Renal cortical epithelial cell (primary cell): Measurements from ENCODE around the gene ZNF180. TPM values are rescaled to one million over a fixed set of nuclear protein-coding genes. Genes with fewer than 3 reads are reported as not detected.
"Not testable (repeated sequence)": the region's sequence is repeated elsewhere in the genome, so short reads cannot be mapped to it uniquely, and the experiment has no call there.

Source experiments
- DNase-seq: peaks from one replicate; pipeline ENCODE4 v3.0.0-alpha.2; 2011; ENCODE audit warnings: low read depth
- total RNA-seq: library from RNA; depleted of rRNA; stranded (reverse); fragments of >200 nt; gene quantifications from 2 replicates; pipeline ENCODE4 v1.2.3, GENCODE V29; 2014

The ZNF180 gene
- total RNA-seq, 1 donor from 2014 or later: 14.4 TPM

DNA sequence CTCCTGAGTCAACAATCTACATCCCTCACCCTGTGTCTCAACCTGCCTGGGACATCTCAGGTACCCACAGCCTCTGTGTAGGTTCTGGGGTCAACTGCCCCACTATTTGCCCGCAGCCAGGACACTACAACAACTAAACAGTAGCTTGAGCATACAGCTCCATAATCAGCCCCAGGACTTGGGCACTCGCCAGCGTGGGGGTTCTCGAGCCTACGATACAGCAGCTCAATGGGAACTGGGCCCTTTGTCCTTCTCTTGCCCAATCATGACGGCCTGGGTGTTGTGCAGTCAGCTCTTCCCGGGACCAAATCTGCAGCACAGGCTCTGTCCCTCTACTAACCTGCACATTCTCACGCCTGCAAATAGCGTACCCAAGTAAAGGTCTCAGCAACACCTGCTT is 1.3 kb downstream of the ZNF180 start:
- no peak for DNase-seq

DNA sequence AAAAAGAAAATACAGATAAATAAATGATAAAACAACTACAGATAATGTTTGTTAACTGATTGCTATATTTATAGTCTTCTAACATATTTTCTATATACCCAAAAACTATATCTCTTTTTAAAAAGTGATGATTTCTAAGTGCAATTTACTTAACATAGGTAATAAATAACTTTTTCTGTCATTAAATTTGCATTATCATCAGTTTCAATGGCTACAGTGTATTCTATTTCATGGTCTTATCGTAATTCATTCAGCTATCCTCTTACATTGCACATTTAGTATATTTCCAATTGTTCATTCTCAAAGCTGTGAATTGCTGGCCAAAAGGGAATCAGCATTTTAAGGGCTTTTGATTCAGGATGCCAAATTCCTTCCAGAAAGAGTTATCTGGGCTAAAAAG is 3.6 kb downstream of the ZNF180 start:
- no peak for DNase-seq

DNA sequence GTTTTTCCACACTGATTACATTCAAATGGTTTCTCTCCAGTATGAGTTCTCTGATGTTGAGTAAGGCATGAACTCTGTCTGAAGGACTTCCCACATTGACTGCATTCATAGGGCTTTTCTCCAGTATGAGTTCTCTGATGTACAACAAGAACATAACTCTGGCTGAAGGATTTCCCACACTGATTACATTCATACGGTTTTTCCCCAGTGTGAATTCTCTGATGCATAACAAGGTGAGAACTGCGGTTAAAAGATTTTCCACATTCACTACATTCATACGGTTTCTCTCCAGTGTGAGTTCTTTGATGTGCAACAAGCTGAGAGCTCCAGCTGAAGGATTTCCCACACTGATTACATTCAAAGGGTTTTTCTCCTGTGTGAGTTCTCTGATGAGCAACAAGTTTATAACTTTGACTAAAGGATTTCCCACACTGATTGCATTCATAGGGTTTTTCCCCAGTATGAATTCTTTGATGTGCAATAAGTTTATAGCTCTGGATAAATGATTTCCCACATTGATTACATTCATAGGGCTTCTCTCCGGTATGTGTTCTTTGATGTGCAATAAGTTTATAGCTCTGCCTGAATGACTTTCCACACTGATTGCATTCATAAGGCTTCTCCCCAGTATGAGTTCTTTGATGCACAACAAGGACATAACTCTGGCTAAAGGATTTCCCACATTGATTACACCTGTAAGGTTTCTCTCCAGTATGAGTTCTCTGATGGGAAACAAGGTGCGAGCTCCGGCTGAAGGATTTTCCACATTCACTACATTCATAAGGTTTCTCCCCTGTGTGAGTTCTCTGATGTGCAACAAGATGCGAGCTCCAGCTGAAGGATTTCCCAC is 23.5 kb downstream of the ZNF180 start:
- DNase-seq: peak; percentile 17

DNA sequence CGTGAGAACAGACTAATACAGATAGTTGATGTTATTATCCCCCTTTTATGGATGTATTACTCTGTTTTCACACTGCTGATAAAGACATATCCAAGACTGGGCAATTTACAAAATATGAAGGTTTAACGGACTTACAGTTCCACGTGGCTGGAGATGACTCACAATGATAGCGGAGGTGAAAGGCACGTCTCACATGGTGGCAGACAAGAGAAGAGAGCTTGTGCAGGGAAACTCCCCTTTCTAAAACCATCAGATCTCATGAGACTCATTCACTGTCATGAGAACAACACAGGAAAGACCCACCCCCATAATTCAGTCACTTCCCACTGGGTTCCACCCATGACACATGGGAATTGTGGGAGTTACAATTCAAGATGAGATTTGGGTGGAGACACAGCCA is 31.6 kb downstream of the ZNF180 start:
- DNase-seq: not testable (repeated sequence)

DNA sequence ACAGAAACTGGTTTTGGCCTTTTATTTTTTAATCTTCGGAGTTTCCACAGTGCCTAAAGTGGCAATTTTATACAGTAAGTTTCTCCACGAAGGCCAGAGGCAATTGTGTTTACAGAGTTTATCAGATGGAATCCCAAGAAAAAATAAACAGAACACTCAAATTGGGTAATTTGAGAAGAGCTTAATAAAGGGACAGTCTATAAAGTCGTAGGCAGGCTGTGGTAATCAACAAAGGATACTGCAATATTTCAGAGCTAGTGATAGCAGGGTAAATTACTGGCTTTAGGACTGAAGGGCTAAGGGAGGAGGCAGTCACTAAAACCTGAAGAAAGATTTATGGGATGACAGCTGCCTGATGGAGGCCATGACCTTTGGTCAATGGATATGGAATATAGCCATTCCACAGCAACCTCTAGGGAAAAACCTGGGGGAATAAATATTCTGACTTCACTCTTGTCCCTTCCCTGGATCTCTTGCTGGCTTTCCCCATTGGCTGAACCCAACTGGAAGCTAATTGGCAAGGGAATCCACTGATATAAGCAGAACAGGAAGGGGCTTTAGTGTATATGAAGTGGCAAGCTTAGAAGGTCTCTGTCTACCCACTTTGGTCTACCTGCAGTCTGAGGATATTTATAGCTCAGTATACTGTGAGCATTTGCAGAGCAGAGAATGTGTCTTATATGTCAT is 37.6 kb downstream of the ZNF180 start:
- not testable (repeated sequence) for DNase-seq

DNA sequence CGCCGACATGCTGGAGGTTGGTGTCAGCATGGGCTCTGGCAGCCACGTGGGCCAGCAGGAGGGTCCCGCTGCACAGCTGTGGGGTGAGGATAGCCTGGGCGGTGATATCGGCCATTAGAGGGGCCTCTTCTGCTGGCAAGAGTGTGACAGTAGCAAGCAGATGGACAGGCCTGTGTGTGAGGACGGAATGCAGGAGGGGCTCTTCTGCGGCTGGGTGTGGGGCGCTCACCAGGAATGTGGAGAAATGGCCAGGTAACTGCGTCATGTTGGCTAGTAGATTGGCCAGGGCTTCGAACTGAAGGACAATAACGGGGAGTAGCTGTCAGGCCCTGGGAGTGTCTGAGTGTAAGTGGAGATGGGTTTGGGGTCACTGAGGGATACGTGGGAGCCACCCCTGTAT is 44.3 kb downstream of the ZNF180 start:
- DNase-seq: not testable (repeated sequence)

DNA sequence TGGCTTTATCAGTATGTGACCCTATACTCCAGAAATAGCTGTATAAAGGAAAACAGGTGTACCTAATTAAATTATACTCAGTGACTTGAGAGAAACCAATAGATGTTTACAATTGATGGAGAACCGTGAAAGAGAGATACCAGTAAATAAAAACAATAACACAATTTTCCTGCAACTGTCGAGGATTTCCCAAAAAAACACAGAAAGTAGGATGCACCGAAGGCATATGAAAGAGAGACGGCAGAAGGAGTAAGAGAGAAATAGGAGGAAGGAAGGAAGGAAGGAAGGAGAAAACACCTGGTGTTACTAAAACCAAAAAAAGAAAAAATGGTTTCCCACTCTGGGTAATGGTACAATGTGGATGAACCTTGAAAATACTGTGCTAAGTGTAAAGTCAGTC is 45.2 kb downstream of the ZNF180 start:
- DNase-seq: no peak

DNA sequence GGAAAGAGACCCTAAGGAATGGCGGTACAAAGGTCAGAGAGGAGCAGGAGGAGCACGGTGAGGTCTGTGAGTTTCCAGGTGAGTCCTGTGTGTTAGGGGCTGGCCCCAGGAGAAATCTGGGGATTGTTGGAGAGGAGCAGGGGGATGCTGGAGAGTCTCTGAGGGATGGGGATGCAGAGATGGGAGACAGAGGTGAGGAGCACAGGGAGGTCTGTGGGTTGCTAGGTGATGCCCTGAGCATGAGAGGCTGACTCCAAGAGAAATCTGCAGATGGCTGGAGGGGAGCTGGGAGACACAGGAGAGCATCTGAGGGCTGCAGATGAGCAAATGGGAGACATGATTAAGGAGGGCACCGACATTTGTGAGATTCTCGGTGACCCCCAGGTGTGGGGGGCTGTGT is 48.0 kb downstream of the ZNF180 start:
- no peak for DNase-seq

DNA sequence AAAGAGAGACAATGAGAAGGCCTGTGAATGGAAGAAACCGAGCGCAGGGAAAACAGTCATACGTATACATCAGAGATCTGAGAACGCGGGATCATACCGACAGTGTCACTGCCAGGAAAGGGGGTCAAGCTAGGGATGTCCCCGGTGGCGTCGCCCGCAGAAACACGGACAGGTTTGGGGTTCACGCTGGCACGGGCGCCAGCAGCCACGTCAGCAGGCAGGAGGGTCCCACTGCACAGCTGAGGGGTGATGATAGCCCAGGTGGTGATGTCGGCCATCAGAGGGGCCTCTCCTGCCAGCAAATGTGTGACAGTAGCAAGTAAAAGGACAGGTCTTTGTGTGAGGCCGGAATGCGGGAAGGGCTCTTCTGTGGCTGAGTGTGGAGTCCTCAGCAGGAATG is 48.6 kb downstream of the ZNF180 start:
- DNase-seq: no peak

DNA sequence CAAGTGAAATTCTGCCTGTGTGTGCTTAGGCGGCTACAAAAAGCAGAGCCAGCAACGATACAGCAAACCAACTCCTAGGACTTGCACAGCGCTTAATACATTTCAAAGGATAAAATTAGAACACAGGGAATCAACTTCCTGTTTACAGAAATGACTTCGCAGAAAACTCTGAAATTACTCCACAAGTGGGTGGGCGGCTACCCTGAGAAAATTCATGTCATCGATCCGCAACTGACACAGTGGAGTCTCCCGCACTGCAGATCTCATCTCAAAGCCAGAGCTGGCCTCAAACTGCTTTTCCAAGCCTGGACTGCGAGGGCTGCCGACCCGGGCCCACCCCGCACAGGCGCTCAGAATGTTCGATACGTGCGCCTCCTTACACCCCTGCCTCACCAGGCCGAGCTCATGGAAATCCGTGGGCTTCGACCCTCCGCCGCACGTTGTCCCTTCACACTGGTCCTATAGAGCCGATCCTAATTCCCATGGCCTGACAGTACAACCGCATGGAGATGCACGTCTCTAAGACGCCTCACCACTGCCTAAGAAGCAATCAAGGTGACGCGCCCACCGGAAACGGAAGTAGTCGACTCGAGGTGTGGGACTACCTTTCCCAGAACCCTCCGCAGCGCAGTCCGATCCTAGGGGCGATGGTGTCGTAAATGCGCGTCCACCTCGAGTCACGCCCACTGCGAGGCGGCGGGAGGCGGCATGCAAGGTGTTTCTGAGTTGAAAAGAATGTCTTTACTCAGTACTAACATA is 52.2 kb downstream of the ZNF180 start, which contains the start of gene ZNF229:
TSS of gene ZNF229 (minus strand) at position 557 of the 759 bp plus-strand sequence. CDS start 5,625 bp downstream, outside the sequence.
- peak; percentile 89 for DNase-seq

DNA sequence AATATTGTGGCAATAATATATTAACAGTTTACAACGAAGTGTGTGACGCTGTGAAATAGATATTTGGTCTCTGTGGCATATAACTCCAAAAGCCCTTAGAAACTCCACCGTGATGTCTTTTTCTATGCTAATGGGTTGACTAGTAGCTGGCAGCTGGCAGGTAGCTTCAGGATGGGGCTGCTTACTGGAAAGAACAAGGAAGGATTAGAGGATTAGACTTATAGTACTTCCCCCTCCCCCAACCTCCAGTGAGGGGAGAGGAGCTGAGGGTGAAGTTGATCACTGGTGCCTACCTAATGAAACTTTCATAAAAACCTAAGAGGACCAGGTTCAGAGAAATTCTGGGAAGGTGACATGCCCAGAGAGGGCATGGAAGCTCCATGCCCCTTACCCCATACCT is 61.9 kb downstream of the ZNF180 start:
- no peak for DNase-seq

DNA sequence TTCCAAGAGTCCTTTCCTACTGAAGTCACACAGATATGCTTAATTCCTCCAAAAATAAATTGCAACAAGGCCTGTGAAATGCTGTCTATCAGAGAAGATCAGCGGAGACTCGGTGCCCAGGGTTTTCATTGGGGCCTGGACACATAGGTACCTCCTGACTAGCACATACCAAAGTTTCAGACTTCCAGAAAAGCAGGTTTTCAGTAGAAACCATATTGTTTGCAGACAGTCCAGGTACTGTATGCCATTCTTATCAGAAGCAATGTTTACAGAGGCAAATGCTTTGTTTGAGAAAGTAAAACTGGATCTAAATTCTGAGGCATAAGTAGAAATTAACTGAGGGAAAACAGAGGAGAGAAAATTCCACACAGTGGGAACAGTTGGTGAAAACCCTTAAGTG is 64.9 kb downstream of the ZNF180 start:
- no peak for DNase-seq

DNA sequence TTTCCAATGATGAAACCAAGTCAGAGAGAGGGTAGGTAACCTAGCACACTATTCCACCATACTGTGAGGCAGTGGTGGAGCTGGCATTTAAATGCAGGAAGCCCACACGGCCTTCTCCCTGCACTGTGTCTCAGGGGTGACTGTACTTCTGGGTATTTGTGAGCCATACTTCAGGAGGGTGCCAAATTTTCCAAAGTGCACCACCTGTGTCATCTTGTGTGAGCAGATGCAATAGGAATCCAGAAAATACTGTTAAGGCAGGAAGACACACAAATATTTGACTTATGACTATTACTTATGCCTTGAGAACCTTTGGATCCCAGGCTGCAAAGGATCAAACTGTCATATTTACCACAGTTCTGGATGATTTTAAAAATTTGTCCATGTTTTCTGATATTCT is 69.4 kb downstream of the ZNF180 start:
- no peak for DNase-seq

Other genes with a start within 250 kb of the ZNF180 start
- 0.69 and 2.9 TPM in 2 replicates for gene ZNF233, start 240.6 kb downstream of the ZNF180 start, total RNA-seq
- 2.8 and 8.0 TPM in 2 replicates for gene ZNF235, start 195.5 kb downstream of the ZNF180 start, total RNA-seq
- gene ZNF112, start 143.8 kb downstream of the ZNF180 start, total RNA-seq: 6.1 and 12.2 TPM in 2 replicates
- gene ZNF285, start 98.9 kb downstream of the ZNF180 start, total RNA-seq: 2.3 and 7.7 TPM in 2 replicates
- 11.3 and 13.4 TPM in 2 replicates for gene ZNF229, start 52.0 kb downstream of the ZNF180 start, total RNA-seq
- gene CEACAM20, start 29.2 kb upstream of the ZNF180 start, total RNA-seq: not detected in 2 replicates
- 0.17 and 2.7 TPM in 2 replicates for gene IGSF23, start 113.0 kb upstream of the ZNF180 start, total RNA-seq
- 230 and 248 TPM in 2 replicates for gene PVR, start 143.4 kb upstream of the ZNF180 start, total RNA-seq
- under 0.01 and 9.4 TPM in 2 replicates for gene CEACAM19, start 171.0 kb upstream of the ZNF180 start, total RNA-seq
- gene CEACAM16, start 198.6 kb upstream of the ZNF180 start, total RNA-seq: not detected in 2 replicates
- gene BCL3, start 248.2 kb upstream of the ZNF180 start, total RNA-seq: 2.3 and 10.8 TPM in 2 replicates